Lower leg skin (tissue), 4 donors: ENCODE results near the gene GABRE. TPM values are rescaled to one million over a fixed set of nuclear protein-coding genes. Genes with fewer than 3 reads are reported as not detected.

Experiments used
- DNase-seq, 2 donors: peaks; one replicate each; pipeline ENCODE4 v3.0.0-alpha.2; 2019; ENCODE audit warnings: low spot score in 2 of 2
- H3K4me3 ChIP-seq: fragments of 200-600 bp; sonication (generic); 2 replicates; pipeline ENCODE4 v1.5.1; 2017; ENCODE audit warnings: mild to moderate bottlenecking, low read depth; ENCODE audit not compliant: poor library complexity, severe bottlenecking
- CTCF ChIP-seq, 3 donors: fragments of 450-650 bp; IDR thresholded peaks; one replicate each; pipeline ENCODE4 v1.5.1; 2016; ENCODE audit warnings: antibody characterized with exemption in 3 of 3, mild to moderate bottlenecking in 3 of 3, moderate library complexity in 2 of 3
- POLR2A ChIP-seq, 2 donors: fragments of 450-650 bp; IDR thresholded peaks; one replicate each; pipeline ENCODE4 v1.6.1; 2016 to 2017; ENCODE audit warnings: antibody characterized with exemption in 2 of 2, mild to moderate bottlenecking in 1 of 2, moderate library complexity in 1 of 2
- WGBS, 2 donors: methylation state at CpG; one replicate each; pipeline ENCODE4 v1.1.5; 2018; 5-methylcytosine and 5-hydroxymethylcytosine counted together
- intact Hi-C: fragments of 100-400 bp; cut with DNase I; formaldehyde crosslinking; loops from one replicate; pipeline ENCODE4 v1.15.0; 2023; ENCODE audit warnings: low total_unique reads
- total RNA-seq, 4 donors: library from RNA; depleted of rRNA; stranded (reverse); fragments of >200 nt; gene quantifications; one replicate each; pipeline ENCODE4 v1.1.0, GENCODE V29; 2016

The GABRE gene
- total RNA-seq, 4 donors from 2014 or later, result 17.2 to 55.8 (median 27.8) TPM

DNA sequence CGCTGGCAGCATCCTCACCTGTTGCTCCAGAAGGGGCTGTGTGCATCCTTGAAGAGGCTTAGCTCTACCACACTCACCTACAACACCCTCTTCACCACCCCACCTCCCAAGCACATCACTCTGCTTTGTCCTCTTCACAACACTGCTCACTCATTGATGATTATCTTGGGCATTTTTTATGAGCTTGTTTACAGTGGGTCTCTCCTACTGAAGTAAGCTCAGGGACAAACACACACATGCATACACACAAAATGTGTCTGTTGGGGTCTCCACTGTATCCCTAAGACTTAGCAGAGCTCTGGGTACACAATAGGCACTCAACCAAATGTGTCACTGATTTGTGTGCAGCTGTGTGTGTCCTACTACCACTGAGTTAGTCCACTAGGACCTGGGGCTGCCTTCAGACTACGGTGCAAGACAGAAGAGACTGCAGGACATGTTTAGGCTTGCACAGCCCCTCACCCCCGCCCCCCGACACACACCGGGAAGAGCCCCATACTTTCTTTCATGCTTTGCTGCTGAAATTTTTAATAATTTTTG, 1.3 kb upstream of the GABRE start:
- intact Hi-C loops, result no loop called here
- peak in 1 of 2 donors; percentile 53 for DNase-seq
- H3K4me3 ChIP-seq, result no peak overlapping the region
- 69 to 78% methylated on average over 5 of the region's 5 CpGs for WGBS, 2 donors
- TF ChIP-seq CTCF (IDR thresholded peaks at IDR 0.05) (no peak), POLR2A (IDR thresholded peaks at IDR 0.05) (no peak)

GRCh38 chrX:151975228-151975593, 735 bp upstream of the GABRE start:
- 60 to 67% methylated on average over 8 of the region's 8 CpGs for WGBS, 2 donors
- no peak for DNase-seq
- TF ChIP-seq CTCF (IDR thresholded peaks at IDR 0.05) (no peak), POLR2A (IDR thresholded peaks at IDR 0.05) (no peak)
- H3K4me3 ChIP-seq, result no peak overlapping the region
- intact Hi-C loops, result no loop called here

GRCh38 chrX:151973851-151974335, 583 bp downstream of the GABRE start:
- H3K4me3 ChIP-seq, result peak overlapping the region; percentile 58
- WGBS, 2 donors, result 2 to 35% methylated on average over 10 to 13 of the region's 21 CpGs
- TF ChIP-seq CTCF (IDR thresholded peaks at IDR 0.05) (no peak), POLR2A (IDR thresholded peaks at IDR 0.05) (no peak)
- peak; percentile 26 to 82 for DNase-seq
- intact Hi-C loops, result no loop called here

- intact Hi-C loops, result no loop called here
- TF ChIP-seq POLR2A (IDR thresholded peaks at IDR 0.05) (no peak), CTCF (IDR thresholded peaks at IDR 0.05) (no peak)
- peak in 1 of 2 donors; percentile 40 for DNase-seq
- WGBS, 2 donors, result 13 to 38% methylated on average over 4 of the region's 4 CpGs
- no peak overlapping the region for H3K4me3 ChIP-seq
These were observed 1.3 kb downstream of the GABRE start for GRCh38 chrX:151973060-151973661.

- no peak for TF ChIP-seq CTCF (IDR thresholded peaks at IDR 0.05)
- no peak for TF ChIP-seq POLR2A (IDR thresholded peaks at IDR 0.05)
- intact Hi-C loops, result no loop called here
- WGBS, 2 donors, result 42 to 55% methylated on average over 6 of the region's 6 CpGs
- peak; percentile 39 to 95 for DNase-seq
- H3K4me3 ChIP-seq, result no peak overlapping the region
These were observed 3.8 kb downstream of the GABRE start for GRCh38 chrX:151970661-151971060.
